Body of pancreas (tissue), 4 donors: ENCODE results near the gene ZMYND15. TPM values are rescaled to one million over a fixed set of nuclear protein-coding genes. Genes with fewer than 3 reads are reported as not detected.
"Not testable (repeated sequence)": the region's sequence is repeated elsewhere in the genome, so short reads cannot be mapped to it uniquely, and the experiment has no call there.

Experiments
- ATAC-seq: fragments of 150-250 bp; one replicate; pipeline ENCODE4 v1.9.1; 2016
- DNase-seq, 4 donors: peaks; one replicate each; pipeline ENCODE4 v3.0.0-alpha.2; 2019
- H3K27ac ChIP-seq, 4 donors: fragments of 200-600 bp; sonication (generic); 1 replicate in 3 of 4; 2 replicates in 1 of 4; pipeline versions ENCODE4 v1.5.1 to v1.6.1; 2016 to 2019; ENCODE audit warnings: mild to moderate bottlenecking in 1 of 4, mixed read lengths in 1 of 4, moderate library complexity in 1 of 4
- H3K27me3 ChIP-seq, 2 donors: fragments of 200-600 bp; sonication (generic); one replicate each; pipeline ENCODE4 v1.6.0; 2016; ENCODE audit warnings: mild to moderate bottlenecking in 1 of 2
- H3K36me3 ChIP-seq, 2 donors: fragments of 200-600 bp; sonication (generic); replicated peaks in 1 of 2; 2 replicates each; pipeline ENCODE4 v1.5.1; 2016; ENCODE audit warnings: low read depth in 2 of 2; ENCODE audit not compliant: insufficient read depth in 1 of 2
- H3K4me1 ChIP-seq: fragments of 200-600 bp; sonication (generic); one replicate; pipeline ENCODE4 v1.6.0; 2016
- H3K4me3 ChIP-seq, 2 donors: fragments of 200-600 bp; sonication (generic); 1 replicate in 1 of 2; 2 replicates in 1 of 2; pipeline ENCODE4 v1.5.1; 2016 to 2019
- H3K9me3 ChIP-seq, 3 donors: fragments of 200-600 bp; sonication (generic); 1 replicate in 2 of 3; 2 replicates in 1 of 3; pipeline ENCODE4 v1.5.1; 2016
- CTCF ChIP-seq, 7 experiments: fragments of 450-650 bp in 4 of 7; fragments of 200-600 bp in 3 of 7; sonication (generic) in 3 of 7; IDR thresholded peaks; one replicate each; pipeline ENCODE4 v1.5.1; 2016 to 2019; ENCODE audit warnings: antibody characterized with exemption in 7 of 7
- POLR2A ChIP-seq, 3 donors: fragments of 450-650 bp; IDR thresholded peaks; one replicate each; pipeline ENCODE4 v1.6.1; 2016; ENCODE audit warnings: antibody characterized with exemption in 3 of 3, mild to moderate bottlenecking in 2 of 3
- WGBS, 2 donors: methylation state at CpG; one replicate each; pipeline ENCODE4 v1.1.5; 2017; 5-methylcytosine and 5-hydroxymethylcytosine counted together
- intact Hi-C: fragments of 100-400 bp; cut with DNase I; formaldehyde crosslinking; loops from one replicate; pipeline ENCODE4 v1.15.1; 2023
- total RNA-seq, 2 donors: library from RNA; depleted of rRNA; stranded (reverse); fragments of >200 nt; gene quantifications; one replicate each; pipeline ENCODE4 v1.1.0, GENCODE V29; 2016

Gene ZMYND15
- total RNA-seq, 2 donors from 2014 or later: 0.52 to 2.3 TPM

- Histone ChIP-seq H3K4me1 (peaks cover 19% of the 10 kb centered on the region), H3K27me3 (no peaks in the 10 kb centered on the region), H3K4me3 (peak overlapping the region; percentile 35 to 46), H3K36me3 (no peaks in the 10 kb centered on the region), H3K27ac (peak overlapping the region; percentile 73 to 88 (median 84)), H3K9me3 (no peaks in the 10 kb centered on the region)
- intact Hi-C loops: no loop called here
- WGBS, 2 donors: 14 to 26% methylated on average over 25 to 51 of the region's 57 CpGs
- no peak for ATAC-seq
- peak in 2 of 4 donors; percentile 16 to 41 for DNase-seq
- TF ChIP-seq POLR2A (IDR thresholded peaks at IDR 0.05): no peak
- TF ChIP-seq CTCF (IDR thresholded peaks at IDR 0.05): no peak
These were observed 28.7 kb upstream of the ZMYND15 start for GRCh38 chr17:4710693-4711634.

GRCh38 chr17:4711661-4712181, 27.9 kb upstream of the ZMYND15 start:
- intact Hi-C loops: no loop called here
- WGBS, 2 donors: 44 to 58% methylated on average over 5 to 6 of the region's 6 CpGs

GRCh38 chr17:4712526-4712925, 27.1 kb upstream of the ZMYND15 start:
- Histone ChIP-seq H3K4me1 (peaks cover 19% of the 10 kb centered on the region), H3K4me3 (no peak overlapping the region), H3K36me3 (no peaks in the 10 kb centered on the region), H3K27me3 (no peaks in the 10 kb centered on the region), H3K27ac (peak overlapping the region in 1 of 4 donors; percentile 88), H3K9me3 (no peaks in the 10 kb centered on the region)
- intact Hi-C loops: no loop called here
- peak in 1 of 4 donors; percentile 46 for DNase-seq
- 26 to 28% methylated on average over 3 of the region's 3 CpGs for WGBS, 2 donors
- TF ChIP-seq CTCF (IDR thresholded peaks at IDR 0.05): no peak
- TF ChIP-seq POLR2A (IDR thresholded peaks at IDR 0.05): no peak
- no peak for ATAC-seq

More at GRCh38 chr17:4711661-4712181, 27.9 kb upstream of the ZMYND15 start:
- Histone ChIP-seq H3K4me3 (no peak overlapping the region), H3K27ac (peak overlapping the region in 2 of 4 donors; percentile 84 to 88), H3K27me3 (no peaks in the 10 kb centered on the region), H3K4me1 (peaks cover 19% of the 10 kb centered on the region), H3K9me3 (no peaks in the 10 kb centered on the region), H3K36me3 (no peaks in the 10 kb centered on the region)
- DNase-seq: peak in 1 of 4 donors; percentile 72
- ATAC-seq: no peak
- TF ChIP-seq POLR2A (IDR thresholded peaks at IDR 0.05) (peak in 1 of 3 donors; percentile 2), CTCF (IDR thresholded peaks at IDR 0.05) (no peak)

- H3K27me3 ChIP-seq, H3K36me3 ChIP-seq, H3K9me3 ChIP-seq, ATAC-seq, DNase-seq, intact Hi-C loops, H3K4me3 ChIP-seq: not testable (repeated sequence)
- WGBS, 2 donors: 75% methylated on average over 6 to 9 of the region's 15 CpGs
- peak overlapping the region in 1 of 4 donors; percentile 24 for H3K27ac ChIP-seq
- peaks cover 19% of the 10 kb centered on the region for H3K4me1 ChIP-seq
These were observed 25.1 kb upstream of the ZMYND15 start for GRCh38 chr17:4714340-4715062.
